NCI-H2171 (cell line): Measurements from ENCODE around the gene NEK9.
"Not testable (repeated sequence)": the region's sequence is repeated elsewhere in the genome, so short reads cannot be mapped to it uniquely, and the experiment has no call there.

Experiments
- DNase-seq: peaks from one replicate; lab custom pipeline; 2025; lab: John Stamatoyannopoulos, UW

NEK9 gene

GRCh38 chr14:75144944-75145343 is 18.1 kb upstream of the NEK9 start:
- no peak for DNase-seq

GRCh38 chr14:75143761-75144527 is 17.1 kb upstream of the NEK9 start:
- DNase-seq: no peak

GRCh38 chr14:75142494-75142893 is 15.6 kb upstream of the NEK9 start:
- no peak for DNase-seq

- DNase-seq: no peak
Measured at GRCh38 chr14:75141967-75142366, 15.1 kb upstream of the NEK9 start.

- DNase-seq: no peak
Measured at GRCh38 chr14:75141062-75141461, 14.2 kb upstream of the NEK9 start.

GRCh38 chr14:75140620-75141019 is 13.8 kb upstream of the NEK9 start:
- DNase-seq: no peak

- no peak for DNase-seq
Measured at GRCh38 chr14:75139185-75139584, 12.3 kb upstream of the NEK9 start.

- DNase-seq: no peak
Measured at GRCh38 chr14:75138492-75138891, 11.6 kb upstream of the NEK9 start.

- DNase-seq: no peak
Measured at GRCh38 chr14:75134644-75135043, 7.8 kb upstream of the NEK9 start.

GRCh38 chr14:75133597-75133996 is 6.7 kb upstream of the NEK9 start:
- DNase-seq: no peak

GRCh38 chr14:75132382-75133086 is 5.7 kb upstream of the NEK9 start:
- peak; percentile 64 for DNase-seq

- DNase-seq: no peak
Measured at GRCh38 chr14:75128596-75128990, 1.7 kb upstream of the NEK9 start.

GRCh38 chr14:75127903-75128595 is 1.2 kb upstream of the NEK9 start:
- no peak for DNase-seq

- DNase-seq: not testable (repeated sequence)
Measured at GRCh38 chr14:75127474-75127820, 599 bp upstream of the NEK9 start.

GRCh38 chr14:75126121-75126544 is 715 bp downstream of the NEK9 start:
- no peak for DNase-seq

GRCh38 chr14:75125617-75126016 is 1.2 kb downstream of the NEK9 start:
- no peak for DNase-seq

GRCh38 chr14:75123991-75124390 is 2.9 kb downstream of the NEK9 start:
- DNase-seq: no peak

- DNase-seq: no peak
Measured at GRCh38 chr14:75121552-75121951, 5.3 kb downstream of the NEK9 start.

GRCh38 chr14:75120541-75121291 is 6.1 kb downstream of the NEK9 start:
- no peak for DNase-seq

- DNase-seq: no peak
Measured at GRCh38 chr14:75119056-75119455, 7.8 kb downstream of the NEK9 start.

GRCh38 chr14:75113932-75114539 is 12.8 kb downstream of the NEK9 start:
- DNase-seq: no peak

- DNase-seq: no peak
Measured at GRCh38 chr14:75109877-75110276, 17.0 kb downstream of the NEK9 start.
